ENCODE measurements around the gene FNBP1L.

Gene FNBP1L

DNA sequence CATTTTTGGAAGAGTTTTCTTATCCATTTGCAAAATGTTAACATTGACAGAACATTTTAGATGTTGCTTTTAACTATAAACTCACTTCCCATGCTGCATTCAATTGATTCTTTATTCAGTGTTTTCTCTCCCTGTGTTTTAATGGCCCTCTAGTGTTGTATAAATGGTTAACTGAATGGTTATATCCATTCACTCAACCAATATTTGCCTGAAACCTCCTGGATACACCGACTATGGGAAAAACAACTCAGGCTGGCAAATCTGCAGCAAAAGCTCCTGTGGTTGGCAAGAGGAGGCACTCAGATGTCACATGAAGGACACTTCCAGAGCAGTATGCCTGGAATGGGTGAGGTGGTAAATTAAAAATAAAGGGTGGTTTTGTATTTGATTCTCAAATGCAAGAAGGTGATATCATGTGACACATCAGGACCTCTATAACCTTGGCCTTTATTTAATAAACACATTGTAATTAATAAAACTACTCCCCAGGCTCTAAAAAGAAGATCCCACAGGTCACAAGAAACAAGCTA, 126.1 kb downstream of the FNBP1L start:
- no peak for DNase-seq (ENCODE audit: low spot score)

DNA sequence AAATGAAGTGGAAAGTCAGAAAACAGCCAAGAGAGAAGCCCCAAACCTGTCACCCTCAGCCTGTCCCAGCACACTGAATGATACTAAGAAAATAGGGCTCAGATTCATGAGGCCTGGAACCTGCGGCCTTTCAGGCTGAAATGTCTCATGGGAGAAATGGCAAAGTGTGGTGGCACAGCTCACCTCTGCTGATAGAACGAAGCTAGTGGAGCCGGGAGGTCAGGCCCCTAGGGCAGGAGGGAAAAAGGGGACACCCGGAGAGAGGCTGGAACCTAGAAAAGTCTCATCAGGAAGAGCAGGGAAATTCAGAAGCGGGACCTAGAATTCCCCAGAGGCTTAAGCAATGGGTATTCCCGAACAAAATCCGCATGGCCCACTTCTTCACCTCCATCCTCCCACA, 126.6 kb downstream of the FNBP1L start:
- no peak for DNase-seq (ENCODE audit: low spot score)

DNA sequence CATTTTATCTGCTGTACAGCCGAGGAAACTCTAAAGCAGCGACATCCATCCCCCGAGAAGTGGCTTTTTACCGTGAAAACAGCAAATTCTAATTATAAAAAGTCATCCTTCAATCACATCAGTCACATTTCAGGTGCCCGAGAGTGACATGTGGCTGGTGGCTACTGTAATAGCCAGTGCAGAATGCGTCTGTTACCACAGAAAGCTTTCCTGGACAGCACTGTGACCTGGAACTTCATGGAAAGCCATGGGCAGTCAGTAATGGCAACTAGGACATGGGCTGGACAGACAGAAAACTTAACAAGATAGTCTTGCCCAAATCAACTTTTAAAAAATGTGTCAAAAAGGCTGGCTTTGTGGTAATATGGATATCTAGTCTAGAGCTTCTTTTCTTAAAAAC, 127.1 kb downstream of the FNBP1L start:
- no peak for DNase-seq (ENCODE audit: low spot score)

DNA sequence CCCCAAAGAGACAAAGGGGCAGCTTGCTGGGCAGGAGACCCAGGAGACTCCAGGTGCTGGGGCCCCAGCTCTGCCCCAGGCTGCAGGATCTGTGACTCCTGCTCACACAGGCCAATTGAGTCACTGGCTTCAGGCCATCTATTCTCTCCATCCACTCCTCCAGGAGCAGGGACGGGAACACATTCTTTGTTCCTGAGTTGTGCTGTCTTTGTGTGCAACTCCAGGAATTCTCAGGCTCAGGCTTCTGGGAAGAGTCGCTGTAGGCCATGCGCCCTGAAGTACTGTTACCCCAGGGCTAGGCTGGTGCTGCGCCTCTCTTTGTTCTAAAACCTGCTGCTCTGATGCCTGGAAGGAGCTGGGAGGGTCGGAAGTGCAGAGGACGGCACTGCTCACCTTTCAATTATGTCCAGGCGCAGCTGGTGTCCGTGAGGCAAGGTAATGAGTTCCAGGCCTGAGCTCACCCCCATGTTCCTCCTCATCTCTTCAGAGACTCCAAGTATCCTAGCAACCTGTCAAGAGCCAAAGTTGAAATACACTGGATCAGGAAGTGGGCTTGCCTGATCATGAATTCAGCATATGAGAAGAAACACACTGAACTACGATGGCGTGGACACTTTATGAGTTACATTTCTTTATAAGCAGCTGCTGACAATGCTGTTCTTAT, 127.8 kb downstream of the FNBP1L start:
- no peak for DNase-seq (ENCODE audit: low spot score)

DNA sequence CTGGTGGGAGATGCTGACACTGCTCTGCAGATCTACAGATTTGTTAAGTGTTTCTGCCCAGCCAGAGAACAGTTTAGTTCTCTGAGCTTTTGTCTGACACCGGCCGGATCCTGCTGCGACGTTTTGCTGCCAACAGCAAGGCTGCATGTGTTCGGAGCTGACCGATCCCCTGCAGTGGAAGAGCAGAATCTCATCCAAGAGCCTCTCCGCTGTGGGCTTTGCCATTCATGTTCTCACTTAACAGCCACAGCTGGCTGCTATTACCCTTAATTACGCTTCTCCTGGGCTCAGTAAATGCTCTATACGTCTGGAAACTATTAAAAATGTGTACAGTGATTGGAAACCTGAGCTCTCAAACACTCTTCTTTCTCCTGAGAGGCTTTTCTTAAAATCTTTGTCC, 128.4 kb downstream of the FNBP1L start:
- no peak for DNase-seq (ENCODE audit: low spot score)

DNA sequence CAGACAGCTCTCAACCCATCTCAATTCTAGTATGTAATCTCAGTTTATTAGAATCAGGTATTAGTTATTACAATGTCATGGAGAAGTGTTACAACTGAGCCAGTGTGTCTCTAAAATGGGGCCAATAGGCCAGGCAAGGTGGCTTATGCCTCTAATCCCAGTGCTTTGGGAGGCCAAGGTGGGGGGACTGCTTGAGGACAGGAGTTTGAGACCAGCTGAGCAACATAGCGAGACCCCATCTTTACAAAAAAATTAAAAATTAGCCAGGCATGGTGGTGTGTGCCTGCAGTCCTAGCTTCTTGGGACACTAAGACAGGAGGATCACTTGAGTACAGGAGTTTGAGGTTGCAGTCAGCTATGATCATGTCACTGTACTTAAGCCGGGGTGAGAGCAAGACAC, 128.8 kb downstream of the FNBP1L start:
- no peak for DNase-seq (ENCODE audit: low spot score)

DNA sequence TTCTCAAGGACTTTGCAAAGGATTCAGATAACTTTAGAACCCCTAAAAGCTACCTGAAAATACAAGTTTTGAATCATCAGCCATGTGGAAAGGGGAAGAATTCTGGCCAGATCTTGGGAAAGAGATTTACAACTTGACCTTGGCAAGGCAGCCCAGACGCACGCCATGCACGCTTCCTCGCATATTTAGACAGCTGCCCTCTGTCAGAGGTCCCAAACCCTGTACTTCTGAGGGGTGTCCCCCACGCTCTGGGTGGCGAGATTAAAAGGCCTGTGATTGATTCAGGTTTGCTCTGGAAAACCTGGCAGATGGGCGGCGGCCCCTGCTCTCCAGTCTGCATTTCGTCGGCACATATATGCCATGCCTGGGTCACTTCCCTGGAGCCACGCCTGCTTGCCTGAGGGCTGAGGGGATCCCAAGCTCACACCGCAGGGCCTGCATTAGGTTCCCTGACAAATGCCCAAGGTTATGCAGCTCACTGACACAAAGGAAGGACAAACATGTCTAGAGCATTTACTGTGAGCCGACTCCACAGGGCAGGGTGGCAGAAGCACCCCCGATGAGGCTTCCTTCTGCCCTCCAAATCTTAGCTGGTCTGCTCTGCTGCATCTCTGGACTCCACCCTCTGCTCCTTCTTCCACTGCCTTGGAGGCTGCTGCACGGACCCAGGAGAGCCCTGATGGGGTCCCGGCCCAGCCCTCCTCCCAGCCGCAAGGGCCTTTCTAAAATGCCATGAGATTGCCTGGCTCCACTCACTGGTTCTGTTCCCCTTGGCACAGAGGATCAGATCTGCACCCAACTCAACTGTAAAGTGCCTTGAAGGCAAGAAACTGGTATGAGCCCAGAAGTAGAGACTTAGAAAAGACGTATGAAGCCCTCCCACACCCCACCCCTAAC, 129.9 kb downstream of the FNBP1L start:
- DNase-seq (ENCODE audit: low spot score): no peak

DNA sequence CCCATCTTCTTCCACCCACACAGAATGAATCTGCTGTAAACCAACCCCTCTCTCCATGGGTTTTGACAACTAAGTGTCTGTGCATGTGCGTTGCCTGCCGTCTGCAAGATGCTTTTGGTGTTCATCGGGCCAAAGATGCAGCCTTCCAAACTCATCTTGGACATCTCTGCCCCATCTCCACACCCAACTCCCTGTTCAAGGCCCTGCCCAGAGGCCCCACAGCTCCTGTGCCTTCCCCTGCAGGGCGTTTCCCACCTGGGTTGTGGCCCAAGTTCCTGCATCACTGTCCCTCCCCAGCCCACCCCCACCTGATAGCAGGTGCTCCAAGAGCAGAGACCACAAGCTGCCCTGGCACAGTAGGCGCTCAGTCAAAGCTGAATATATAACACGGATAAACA, 130.5 kb downstream of the FNBP1L start:
- DNase-seq (ENCODE audit: low spot score): no peak

DNA sequence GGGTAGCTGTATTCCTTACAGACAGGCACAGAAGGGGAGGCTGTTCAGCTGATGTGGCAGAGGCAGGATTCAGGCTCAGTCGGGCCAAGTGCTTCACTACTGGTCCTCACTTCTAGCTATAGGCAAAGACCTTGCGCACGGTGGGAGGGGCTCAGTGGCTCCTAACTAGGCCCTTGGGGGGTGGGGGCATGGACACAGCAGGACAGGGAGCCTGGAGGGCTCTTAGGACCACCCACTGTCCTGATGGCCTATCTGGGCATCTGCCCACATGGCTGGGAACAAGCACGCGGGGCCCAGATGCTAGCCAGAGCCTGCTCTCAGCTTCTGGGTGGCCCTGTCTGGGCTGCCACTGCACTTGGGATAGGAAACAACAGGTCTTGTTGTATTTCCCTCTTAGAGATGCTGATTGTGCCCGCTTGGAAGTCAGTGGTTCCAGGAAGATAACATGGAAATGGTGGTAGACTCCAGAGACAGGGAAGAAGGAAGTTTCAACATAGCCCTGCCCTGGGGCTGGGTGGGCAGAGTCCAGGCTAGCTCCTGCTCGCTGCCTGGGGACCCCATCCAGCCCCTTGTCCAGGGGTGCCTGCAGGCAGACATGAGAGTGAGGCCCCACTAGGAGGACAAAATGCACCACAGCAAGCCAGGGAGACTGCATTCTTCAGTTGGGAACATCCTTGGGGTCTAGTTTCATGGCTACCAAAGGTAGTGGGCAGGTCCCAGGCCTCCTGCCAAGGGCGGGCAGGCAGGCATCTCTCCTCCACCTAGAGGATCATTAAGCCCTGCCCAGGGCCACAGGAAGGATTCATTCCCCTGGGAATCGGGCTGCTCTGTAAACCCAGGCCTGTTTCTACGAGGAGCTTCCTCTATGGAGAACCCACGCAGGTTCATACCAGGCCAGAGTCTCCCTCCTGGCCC, 131.2 kb downstream of the FNBP1L start:
- DNase-seq (ENCODE audit: low spot score): no peak

DNA sequence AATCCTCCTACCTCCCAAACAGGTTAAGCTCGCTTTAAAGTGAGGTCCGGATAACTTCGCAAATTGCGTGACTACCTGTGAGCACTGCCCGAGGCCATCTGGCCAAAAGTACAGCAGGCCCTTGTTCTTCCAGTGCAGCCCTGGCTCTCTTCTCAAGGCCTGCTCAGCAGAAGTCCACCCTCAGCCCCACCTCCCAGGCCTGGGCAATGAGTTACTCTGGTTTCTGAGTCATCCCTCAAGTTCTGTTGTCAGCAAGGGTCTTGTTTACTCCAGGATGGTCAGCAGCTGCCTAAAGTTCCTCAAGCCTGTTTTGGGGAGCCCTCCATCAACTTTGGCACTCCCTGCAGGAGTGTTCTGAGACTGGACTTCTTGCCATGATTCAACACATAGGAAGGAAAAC, 132.0 kb downstream of the FNBP1L start:
- no peak for DNase-seq (ENCODE audit: low spot score)

DNA sequence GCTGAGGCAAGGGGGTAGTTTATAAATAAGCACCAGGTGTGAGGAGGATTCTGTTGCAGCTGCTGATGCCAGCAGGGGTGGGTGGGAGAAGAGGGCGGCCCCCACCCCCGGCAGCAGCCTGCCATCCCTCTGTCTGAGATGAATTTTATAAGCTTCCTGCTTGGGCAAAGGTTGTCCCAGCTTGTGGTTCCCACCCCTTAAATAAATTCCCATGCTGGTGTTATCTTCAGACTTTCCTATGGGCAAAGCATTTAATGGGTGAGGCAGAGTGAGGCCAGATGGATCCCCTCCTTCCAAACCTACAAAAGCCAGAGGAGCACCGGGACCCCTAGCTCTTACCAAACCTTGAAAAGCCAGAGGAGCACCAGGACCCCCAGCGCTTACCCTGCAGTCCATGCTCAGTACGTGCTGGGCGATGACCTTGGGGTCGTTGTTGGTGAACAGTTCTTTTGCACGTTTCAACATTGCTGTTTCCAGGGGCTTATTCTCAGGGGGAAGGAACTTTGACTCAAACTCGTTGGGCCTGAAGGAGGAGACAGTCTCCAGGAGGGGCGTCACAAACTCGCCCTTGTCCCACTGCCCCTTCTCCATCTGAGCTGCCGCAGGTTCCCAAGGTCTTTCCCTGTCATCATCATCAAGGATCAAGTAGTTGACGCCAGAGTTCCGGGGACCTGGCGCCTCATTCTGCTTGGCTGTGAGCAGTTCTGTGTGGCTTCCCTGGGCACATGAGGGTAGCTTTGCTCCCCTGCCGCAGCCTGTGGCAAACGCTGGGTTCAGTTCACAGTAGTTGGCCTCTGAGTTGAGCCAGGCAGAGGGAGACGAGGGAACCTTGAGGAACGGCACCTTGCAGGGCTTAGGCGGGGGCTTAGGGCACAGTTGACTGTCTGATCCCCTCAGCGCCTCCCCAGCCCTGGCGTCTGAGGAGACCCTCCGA, 134.3 kb downstream of the FNBP1L start:
- DNase-seq (ENCODE audit: low spot score): no peak

DNA sequence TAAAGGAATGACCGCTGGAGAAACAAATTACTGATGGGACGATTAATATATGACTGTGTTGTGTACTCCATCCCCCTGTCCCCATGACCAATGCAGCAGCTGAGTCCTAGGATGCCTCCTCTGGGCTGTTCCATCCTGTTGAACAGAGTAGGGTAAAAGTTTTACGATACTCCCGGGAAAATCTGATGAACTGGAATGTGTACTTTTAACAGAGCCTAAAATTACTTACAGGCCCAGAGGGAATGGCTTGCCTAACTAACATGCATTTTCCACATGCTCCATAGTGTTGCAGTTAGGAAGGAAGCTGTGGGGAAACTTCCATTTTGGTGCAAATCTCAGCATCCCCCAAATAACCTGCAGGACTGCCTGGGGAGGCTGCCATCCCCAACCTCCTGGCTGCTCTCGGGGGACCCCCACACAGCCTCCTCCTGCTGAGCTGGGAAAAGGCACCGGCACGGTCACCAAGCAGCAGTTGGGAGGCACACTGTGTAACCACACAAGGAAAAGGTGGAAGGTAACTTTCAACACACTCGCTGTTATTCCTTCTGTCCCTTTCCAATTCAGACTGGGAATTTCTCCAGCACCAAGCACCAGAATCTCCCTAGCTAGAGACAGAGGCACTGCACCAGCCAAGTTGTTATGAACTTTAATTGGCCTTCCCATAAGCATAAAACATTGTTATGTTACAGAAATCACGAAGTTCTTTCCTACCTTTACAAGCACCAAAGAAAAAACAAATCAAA, 136.5 kb downstream of the FNBP1L start:
- DNase-seq (ENCODE audit: low spot score): no peak

DNA sequence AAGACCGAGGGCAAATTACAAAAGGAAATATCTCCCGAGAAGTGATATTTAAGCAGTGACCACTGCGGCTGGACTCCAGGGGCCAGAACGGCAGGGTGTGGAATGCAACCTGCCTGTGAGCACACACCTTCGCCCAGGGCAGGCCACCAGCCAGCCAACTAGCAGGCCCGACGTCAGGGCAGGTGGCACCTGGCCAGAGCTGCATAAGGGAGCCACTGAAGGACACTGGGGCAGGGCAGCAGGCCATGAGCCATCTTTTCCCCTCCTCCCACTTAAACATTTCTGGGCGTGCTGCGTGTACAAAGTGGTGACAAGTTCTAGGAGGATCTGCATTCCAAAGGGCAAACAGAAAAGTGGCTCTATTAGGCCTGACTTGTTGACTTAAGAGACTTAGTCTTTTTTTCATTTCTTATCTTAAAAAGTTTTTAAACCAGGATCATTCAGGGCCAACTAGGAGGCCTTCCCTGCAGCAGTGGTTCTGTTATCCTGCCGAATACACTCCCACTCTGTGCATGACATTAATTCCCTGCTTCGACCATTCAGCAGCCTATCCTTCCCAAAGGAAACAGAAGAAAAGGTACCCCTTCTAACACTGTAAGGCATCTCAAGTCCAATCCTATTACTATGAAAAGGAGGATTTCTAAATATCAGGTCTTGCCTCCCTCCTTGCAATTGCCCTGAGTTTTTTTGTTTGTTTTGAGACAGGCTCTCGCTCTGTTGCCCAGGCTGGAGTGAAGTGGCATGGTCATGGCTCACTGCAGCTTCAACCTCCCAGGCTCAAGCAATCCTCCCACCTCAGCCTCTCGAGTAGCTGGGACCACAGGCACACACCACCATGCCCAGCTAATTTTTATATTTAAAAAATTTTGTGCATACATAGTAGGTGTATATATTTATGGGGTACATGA, 137.4 kb downstream of the FNBP1L start:
- DNase-seq (ENCODE audit: low spot score): peak; percentile 32

DNA sequence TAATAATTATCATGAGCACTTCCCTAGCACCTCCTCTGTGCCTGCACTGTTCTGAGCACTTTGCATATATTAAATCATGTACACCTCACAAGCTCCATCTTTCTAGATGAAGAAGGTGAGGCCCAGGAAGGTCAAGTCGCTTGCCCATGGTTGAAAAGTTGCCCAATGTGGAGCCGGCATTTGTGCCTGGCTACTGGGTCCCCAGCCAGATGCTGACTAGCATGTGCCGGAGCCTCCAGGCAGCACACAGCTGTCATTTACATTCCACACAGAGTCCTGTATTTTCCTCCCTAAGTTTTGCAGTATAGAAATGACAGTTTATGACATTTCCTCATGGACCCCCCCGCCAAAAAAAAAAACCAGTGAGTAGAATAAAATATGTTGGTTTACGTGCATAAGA, 139.4 kb downstream of the FNBP1L start:
- no peak for DNase-seq (ENCODE audit: low spot score)

DNA sequence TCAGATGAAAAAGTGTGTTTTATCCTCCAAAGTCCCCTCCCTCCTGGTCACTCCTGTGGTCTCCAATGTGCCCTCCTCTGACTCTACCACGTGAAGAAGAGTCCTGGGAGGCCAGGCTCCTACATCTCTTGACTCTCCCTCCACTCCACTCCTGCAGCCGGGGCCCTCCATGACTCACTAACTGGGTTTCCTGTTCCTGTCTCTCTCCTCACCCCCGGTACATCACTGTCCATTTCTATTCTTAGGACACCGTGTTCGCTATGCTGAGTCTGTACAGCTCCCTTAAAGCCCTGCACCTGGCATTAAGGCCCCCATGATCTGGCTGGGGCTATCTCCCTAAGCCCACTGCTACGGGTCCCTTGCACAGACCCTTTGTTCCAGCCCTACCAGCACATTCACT, 140.3 kb downstream of the FNBP1L start:
- no peak for DNase-seq (ENCODE audit: low spot score)

DNA sequence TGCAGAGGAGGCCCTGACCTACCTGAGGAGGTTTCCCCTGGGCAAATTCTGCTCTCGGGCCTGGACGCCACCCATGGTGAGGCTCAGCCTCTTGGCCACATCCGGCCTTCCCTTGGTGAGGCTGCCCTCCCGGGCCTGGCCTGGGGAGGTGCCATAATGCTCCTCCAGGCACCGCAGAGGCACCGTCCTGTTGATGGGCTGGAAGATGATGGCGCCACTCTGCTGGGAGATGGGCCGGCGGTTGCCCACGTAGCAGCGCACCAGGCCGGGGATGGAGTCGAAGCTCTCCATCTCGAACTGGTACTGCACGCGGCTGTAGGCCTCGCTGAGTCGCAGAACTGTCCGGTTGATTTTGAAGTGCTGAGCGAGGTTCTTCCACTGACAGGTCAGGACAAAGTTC, 141.0 kb downstream of the FNBP1L start:
- DNase-seq (ENCODE audit: low spot score): no peak

DNA sequence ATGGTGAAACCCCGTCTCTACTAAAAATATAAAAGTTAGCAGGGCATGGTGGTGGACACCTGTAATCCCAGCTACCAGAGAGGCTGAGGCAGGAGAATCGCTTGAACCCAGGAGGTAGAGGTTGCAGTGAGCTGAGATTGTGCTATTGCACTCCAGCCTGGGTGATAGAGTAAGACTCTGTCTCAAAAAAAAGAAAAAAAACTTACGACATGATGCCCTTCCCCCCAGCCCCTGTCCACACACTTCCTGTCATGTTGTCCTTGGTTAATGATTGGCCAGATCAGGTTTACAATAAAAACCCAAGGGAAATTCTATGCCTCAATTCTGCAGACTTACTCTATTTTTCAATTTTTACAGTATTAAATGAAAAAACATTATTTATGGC, 143.4 kb downstream of the FNBP1L start:
- peak; percentile 53 for DNase-seq (ENCODE audit: low spot score)

DNA sequence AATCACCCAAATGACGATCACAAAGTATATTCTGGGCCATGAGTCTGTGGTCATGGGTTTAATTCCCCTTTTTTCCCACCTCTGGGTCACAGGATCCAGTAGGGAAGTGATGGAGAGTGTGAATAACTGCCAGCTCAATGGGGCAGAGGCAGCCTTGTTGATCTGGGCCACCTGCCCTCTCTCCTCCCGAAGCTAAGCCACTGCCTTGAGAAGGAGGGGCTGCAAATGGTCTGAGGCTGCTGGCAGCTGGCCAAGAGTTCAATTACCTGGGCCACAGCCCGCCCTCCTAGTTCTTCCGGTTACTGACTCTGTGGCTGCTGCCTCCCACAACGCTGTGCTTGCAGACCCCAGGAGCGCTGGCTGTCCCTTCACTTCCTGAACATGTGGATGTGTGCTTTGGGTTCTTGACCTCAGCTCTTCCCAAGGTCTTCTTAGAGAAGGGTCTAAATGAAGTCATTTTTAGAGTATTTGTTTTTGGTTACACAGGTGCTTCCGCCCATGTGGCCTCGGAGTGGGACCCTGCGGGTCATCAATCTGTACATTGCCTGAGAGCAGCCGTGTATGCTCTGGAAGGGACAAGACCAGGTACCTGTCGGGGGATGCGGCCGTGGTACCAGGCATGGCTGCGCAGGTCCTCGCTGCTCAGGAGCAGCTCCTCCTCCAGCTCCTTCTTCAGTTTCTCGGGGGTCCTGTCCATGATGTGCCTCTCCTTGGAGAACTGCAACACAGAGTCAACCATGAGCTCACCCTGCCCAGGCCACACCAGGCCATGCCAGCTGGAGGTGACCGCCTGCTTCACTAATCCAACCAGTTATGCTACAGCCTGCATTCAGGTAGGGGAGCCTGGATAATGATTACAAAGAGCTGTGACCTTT, 144.0 kb downstream of the FNBP1L start:
- peak; percentile 63 for DNase-seq (ENCODE audit: low spot score)

All from HuH-7 (cell line).